Liver (tissue), 9 donors: ENCODE measurements around the gene NECAB2. TPM values are rescaled to one million over a fixed set of nuclear protein-coding genes. Genes with fewer than 3 reads are reported as not detected.

Experiments used
- DNase-seq: peaks from one replicate; pipeline ENCODE4 v3.0.0-alpha.2; 2017; ENCODE audit warnings: low spot score
- H3K27ac ChIP-seq, 2 donors: one replicate each; pipeline ENCODE4 v1.7.0; 2013; ENCODE audit warnings: inconsistent platforms in 2 of 2, low read length in 2 of 2, control low read depth in 1 of 2, low read depth in 1 of 2, mild to moderate bottlenecking in 1 of 2
- H3K27me3 ChIP-seq, 4 donors: one replicate each; pipeline versions ENCODE4 v1.6.1 to v1.7.0; 2013; ENCODE audit warnings: low read length in 3 of 4, inconsistent platforms in 1 of 4, mild to moderate bottlenecking in 1 of 4, moderate library complexity in 1 of 4; ENCODE audit not compliant: control insufficient read depth in 4 of 4, insufficient read depth in 4 of 4
- H3K36me3 ChIP-seq, 4 donors: one replicate each; pipeline versions ENCODE4 v1.6.1 to v1.7.0; 2013; ENCODE audit warnings: low read length in 3 of 4, mild to moderate bottlenecking in 3 of 4, low read depth in 1 of 4, moderate library complexity in 1 of 4; ENCODE audit not compliant: control insufficient read depth in 4 of 4, insufficient read depth in 3 of 4
- H3K4me1 ChIP-seq, 4 donors: one replicate each; pipeline versions ENCODE4 v1.6.1 to v1.7.0; 2013; ENCODE audit warnings: low read length in 3 of 4, mild to moderate bottlenecking in 3 of 4, moderate library complexity in 1 of 4; ENCODE audit not compliant: control insufficient read depth in 4 of 4, insufficient read depth in 4 of 4
- H3K4me3 ChIP-seq, 3 donors: one replicate each; pipeline versions ENCODE4 v1.6.1 to v1.7.0; 2013; ENCODE audit warnings: low read length in 3 of 3, control low read depth in 1 of 3, low read depth in 1 of 3, mild to moderate bottlenecking in 1 of 3
- H3K9ac ChIP-seq, 2 donors: one replicate each; pipeline ENCODE4 v1.7.0; 2013; ENCODE audit warnings: low read length in 2 of 2, mild to moderate bottlenecking in 2 of 2, moderate library complexity in 2 of 2, control low read depth in 1 of 2, low read depth in 1 of 2
- H3K9me3 ChIP-seq, 4 donors: one replicate each; pipeline versions ENCODE4 v1.6.1 to v1.7.0; 2013; ENCODE audit warnings: low read length in 3 of 4; ENCODE audit not compliant: control insufficient read depth in 4 of 4
- EGR1 ChIP-seq, 2 donors: IDR thresholded peaks; 2 replicates each; pipeline ENCODE4 v1.6.1; 2016 to 2018; ENCODE audit warnings: antibody characterized with exemption in 2 of 2, low read depth in 2 of 2
- FOXA1 ChIP-seq: IDR thresholded peaks from 2 replicates; pipeline ENCODE4 v1.6.1; 2016; ENCODE audit warnings: antibody characterized with exemption
- HNF4G ChIP-seq: IDR thresholded peaks from 2 replicates; pipeline ENCODE4 v1.6.1; 2016; ENCODE audit warnings: antibody characterized with exemption
- NR2F2 ChIP-seq: IDR thresholded peaks from 2 replicates; pipeline ENCODE4 v1.6.1; 2016; ENCODE audit warnings: antibody characterized with exemption
- RAD21 ChIP-seq, 2 donors: IDR thresholded peaks; 2 replicates each; pipeline ENCODE4 v1.6.1; 2016; ENCODE audit warnings: antibody characterized with exemption in 2 of 2, mild to moderate bottlenecking in 2 of 2
- RXRA ChIP-seq, 2 donors: IDR thresholded peaks; 2 replicates each; pipeline ENCODE4 v1.6.1; 2017 to 2018; ENCODE audit warnings: antibody characterized with exemption in 2 of 2, mild to moderate bottlenecking in 1 of 2
- TAF1 ChIP-seq: conservative IDR thresholded peaks from 2 replicates; pipeline ENCODE4 v1.6.1; 2016; ENCODE audit warnings: antibody characterized with exemption, mild to moderate bottlenecking
- YY1 ChIP-seq: IDR thresholded peaks from 2 replicates; pipeline ENCODE4 v1.6.1; 2016; ENCODE audit warnings: antibody characterized with exemption, mild to moderate bottlenecking
- WGBS: extraction: QIAGEN DNeasy Blood & Tissue Kit; methylation state at CpG from one replicate; pipeline ENCODE4 v1.1.7; 2013; 5-methylcytosine and 5-hydroxymethylcytosine counted together
- polyA plus RNA-seq, 2 donors: library from polyadenylated mRNA; stranded (reverse) in 1 of 2; unstranded in 1 of 2; fragments of 200-250 nt in 1 of 2; fragments of >200 nt in 1 of 2; fragmentation: Nextera tagmentation in 1 of 2; extraction: Ambion mirVana in 1 of 2; gene quantifications; one replicate each; pipeline versions ENCODE4 v1.2.1 to v1.2.3, GENCODE V29; 2013 to 2015
- total RNA-seq, 2 donors: library from RNA; depleted of rRNA; stranded (reverse); fragments of >200 nt; gene quantifications; one replicate each; pipeline ENCODE4 v1.2.3, GENCODE V29; 2014
- TF ChIP-seq, protein P1 (sequence below): fragments of 150-350 bp; IDR thresholded peaks from 2 replicates; pipeline ENCODE4 v1.5.1; 2017; ENCODE audit warnings: improper control_type of control experiment, low read depth, low read length; ENCODE audit not compliant: missing input control
- TF ChIP-seq, protein P2 (sequence below): IDR thresholded peaks from 2 replicates; pipeline ENCODE4 v1.6.1; 2016; ENCODE audit warnings: antibody characterized with exemption
- donor health status: healthy.
- donor health status: healthy.
- donor health status: healthy.
- donor health status: healthy.
- donor health status: healthy.

Gene NECAB2
- total and polyA plus RNA-seq, 4 donors: 2.7 to 3.8 (median 2.9) TPM; not detected in 1

GRCh38 chr16:83925957-83926725 is 41.9 kb upstream of the NECAB2 start:
- H3K9ac ChIP-seq: no peak overlapping the region
- H3K4me3 ChIP-seq: no peak overlapping the region
- 63% methylated on average over 27 of the region's 27 CpGs for WGBS
- no peaks in the 10 kb centered on the region for H3K27me3 ChIP-seq
- no peak for DNase-seq
- peaks cover 0 to 13% (median 1%) of the 10 kb centered on the region in 4 donors for H3K36me3 ChIP-seq
- H3K27ac ChIP-seq: no peak overlapping the region
- H3K9me3 ChIP-seq: no peaks in the 10 kb centered on the region
- no peak for TF ChIP-seq TAF1
- TF ChIP-seq, protein P1, sequence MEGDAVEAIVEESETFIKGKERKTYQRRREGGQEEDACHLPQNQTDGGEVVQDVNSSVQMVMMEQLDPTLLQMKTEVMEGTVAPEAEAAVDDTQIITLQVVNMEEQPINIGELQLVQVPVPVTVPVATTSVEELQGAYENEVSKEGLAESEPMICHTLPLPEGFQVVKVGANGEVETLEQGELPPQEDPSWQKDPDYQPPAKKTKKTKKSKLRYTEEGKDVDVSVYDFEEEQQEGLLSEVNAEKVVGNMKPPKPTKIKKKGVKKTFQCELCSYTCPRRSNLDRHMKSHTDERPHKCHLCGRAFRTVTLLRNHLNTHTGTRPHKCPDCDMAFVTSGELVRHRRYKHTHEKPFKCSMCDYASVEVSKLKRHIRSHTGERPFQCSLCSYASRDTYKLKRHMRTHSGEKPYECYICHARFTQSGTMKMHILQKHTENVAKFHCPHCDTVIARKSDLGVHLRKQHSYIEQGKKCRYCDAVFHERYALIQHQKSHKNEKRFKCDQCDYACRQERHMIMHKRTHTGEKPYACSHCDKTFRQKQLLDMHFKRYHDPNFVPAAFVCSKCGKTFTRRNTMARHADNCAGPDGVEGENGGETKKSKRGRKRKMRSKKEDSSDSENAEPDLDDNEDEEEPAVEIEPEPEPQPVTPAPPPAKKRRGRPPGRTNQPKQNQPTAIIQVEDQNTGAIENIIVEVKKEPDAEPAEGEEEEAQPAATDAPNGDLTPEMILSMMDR: no peak
- no peak for TF ChIP-seq EGR1 (IDR thresholded peaks at IDR 0.05; ENCODE audit: low read depth in 2 of 2)
- no peak for TF ChIP-seq YY1
- TF ChIP-seq HNF4G: no peak
- TF ChIP-seq FOXA1: no peak
- H3K4me1 ChIP-seq: peaks cover 2 to 31% (median 21%) of the 10 kb centered on the region in 4 donors

- H3K27me3 ChIP-seq: no peaks in the 10 kb centered on the region
- H3K4me1 ChIP-seq: peaks cover 2 to 31% (median 21%) of the 10 kb centered on the region in 4 donors
- no peak overlapping the region for H3K9ac ChIP-seq
- 9% methylated on average over 35 of the region's 35 CpGs for WGBS
- peak overlapping the region; percentile 62 to 85 for H3K27ac ChIP-seq
- H3K4me3 ChIP-seq: peak overlapping the region; percentile 16 to 42 (median 33)
- peak; percentile 82 for DNase-seq
- H3K36me3 ChIP-seq: peaks cover 0 to 8% (median 1%) of the 10 kb centered on the region in 4 donors
- peak in 1 of 2 donors; percentile 8 for TF ChIP-seq RXRA (IDR thresholded peaks at IDR 0.05)
- TF ChIP-seq, protein P1: peak; percentile 99
- no peak for TF ChIP-seq NR2F2
- TF ChIP-seq RAD21 (IDR thresholded peaks at IDR 0.05): peak; percentile 92 to 93
- TF ChIP-seq, protein P2, sequence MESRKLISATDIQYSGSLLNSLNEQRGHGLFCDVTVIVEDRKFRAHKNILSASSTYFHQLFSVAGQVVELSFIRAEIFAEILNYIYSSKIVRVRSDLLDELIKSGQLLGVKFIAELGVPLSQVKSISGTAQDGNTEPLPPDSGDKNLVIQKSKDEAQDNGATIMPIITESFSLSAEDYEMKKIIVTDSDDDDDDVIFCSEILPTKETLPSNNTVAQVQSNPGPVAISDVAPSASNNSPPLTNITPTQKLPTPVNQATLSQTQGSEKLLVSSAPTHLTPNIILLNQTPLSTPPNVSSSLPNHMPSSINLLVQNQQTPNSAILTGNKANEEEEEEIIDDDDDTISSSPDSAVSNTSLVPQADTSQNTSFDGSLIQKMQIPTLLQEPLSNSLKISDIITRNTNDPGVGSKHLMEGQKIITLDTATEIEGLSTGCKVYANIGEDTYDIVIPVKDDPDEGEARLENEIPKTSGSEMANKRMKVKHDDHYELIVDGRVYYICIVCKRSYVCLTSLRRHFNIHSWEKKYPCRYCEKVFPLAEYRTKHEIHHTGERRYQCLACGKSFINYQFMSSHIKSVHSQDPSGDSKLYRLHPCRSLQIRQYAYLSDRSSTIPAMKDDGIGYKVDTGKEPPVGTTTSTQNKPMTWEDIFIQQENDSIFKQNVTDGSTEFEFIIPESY: no peak
- H3K9me3 ChIP-seq: no peaks in the 10 kb centered on the region
Observed at GRCh38 chr16:83926726-83927397, 41.2 kb upstream of the NECAB2 start.
